ENCODE measurements around the gene C12orf56.
"Not testable (repeated sequence)": the region's sequence is repeated elsewhere in the genome, so short reads cannot be mapped to it uniquely, and the experiment has no call there.

C12orf56 gene

DNA sequence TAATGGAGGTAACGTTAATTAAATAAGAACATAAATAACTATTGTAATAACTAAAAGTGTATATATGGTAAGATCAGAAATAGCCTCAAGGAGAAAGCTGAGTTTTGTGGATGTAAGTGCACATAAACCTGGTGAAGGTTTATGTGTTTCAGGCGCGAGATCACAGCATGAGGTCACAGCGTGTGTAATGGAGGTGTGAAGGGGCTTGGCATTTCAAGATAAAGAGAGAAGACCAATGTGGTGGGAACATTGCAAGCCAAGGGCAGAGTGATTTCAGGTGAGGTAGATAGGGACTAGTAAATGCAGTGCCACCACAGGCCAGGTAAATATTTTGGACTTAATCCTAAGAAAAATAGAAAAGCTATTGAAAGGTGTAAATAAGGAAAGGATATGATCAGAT, 146.7 kb downstream of the C12orf56 start:
- Mint-ChIP-seq H3K4me3 (no peak overlapping the region), H3K27ac (no peak overlapping the region), H3K4me1 (no peaks in the 10 kb centered on the region), H3K9me3 (no peaks in the 10 kb centered on the region), H3K27me3 (no peaks in the 10 kb centered on the region)
- no peak for ATAC-seq
- no peak for DNase-seq

GRCh38 chr12:64240781-64241180, 149.8 kb downstream of the C12orf56 start:
- DNase-seq, result no peak
- no peak overlapping the region for H3K4me3 Mint-ChIP-seq
- no peaks in the 10 kb centered on the region for H3K9me3 Mint-ChIP-seq
- no peaks in the 10 kb centered on the region for H3K27me3 Mint-ChIP-seq
- no peaks in the 10 kb centered on the region for H3K4me1 Mint-ChIP-seq
- H3K27ac Mint-ChIP-seq, result no peak overlapping the region
- no peak for ATAC-seq

DNA sequence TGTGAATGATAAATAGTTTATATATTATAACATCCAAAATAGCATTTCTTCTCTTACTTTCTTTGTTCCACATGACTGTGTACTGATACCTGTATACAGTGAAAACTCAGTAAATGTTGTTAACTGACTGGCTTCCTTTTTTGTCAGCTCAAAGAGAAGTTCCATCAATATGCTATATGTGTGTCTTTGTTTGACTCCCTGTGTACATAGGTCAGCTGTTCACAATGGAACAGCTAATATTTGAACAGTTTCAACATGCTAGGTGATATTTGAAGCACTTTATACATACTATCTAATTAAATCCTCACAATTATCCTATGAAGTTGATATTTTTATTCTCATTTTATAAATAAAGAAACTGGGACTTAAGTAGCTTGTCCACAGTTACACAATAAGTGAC, 153.2 kb downstream of the C12orf56 start:
- no peaks in the 10 kb centered on the region for H3K4me1 Mint-ChIP-seq

GRCh38 chr12:64236549-64236948, 154.0 kb downstream of the C12orf56 start:
- Mint-ChIP-seq H3K9me3 (no peaks in the 10 kb centered on the region), H3K27ac (no peak overlapping the region), H3K4me3 (no peak overlapping the region), H3K4me1 (no peaks in the 10 kb centered on the region), H3K27me3 (no peaks in the 10 kb centered on the region)
- DNase-seq, result no peak
- no peak for ATAC-seq

More for the DNA sequence above, 153.2 kb downstream of the C12orf56 start:
- no peak overlapping the region for H3K27ac Mint-ChIP-seq
- no peaks in the 10 kb centered on the region for H3K27me3 Mint-ChIP-seq
- H3K4me3 Mint-ChIP-seq, result no peak overlapping the region
- H3K9me3 Mint-ChIP-seq, result no peaks in the 10 kb centered on the region
- no peak for DNase-seq
- no peak for ATAC-seq

GRCh38 chr12:64232196-64232595, 158.4 kb downstream of the C12orf56 start:
- DNase-seq (no peak), ATAC-seq (no peak)
- H3K4me1 Mint-ChIP-seq, result no peaks in the 10 kb centered on the region
- H3K9me3 Mint-ChIP-seq, result no peaks in the 10 kb centered on the region
- peaks cover 7% of the 10 kb centered on the region for H3K27me3 Mint-ChIP-seq
- no peak overlapping the region for H3K4me3 Mint-ChIP-seq
- H3K27ac Mint-ChIP-seq, result no peak overlapping the region

- Mint-ChIP-seq H3K4me3 (no peak overlapping the region), H3K27me3 (peaks cover 27% of the 10 kb centered on the region), H3K27ac (no peak overlapping the region), H3K4me1 (no peaks in the 10 kb centered on the region), H3K9me3 (no peaks in the 10 kb centered on the region)
- ATAC-seq, result no peak
- DNase-seq, result no peak
These were observed 160.8 kb downstream of the C12orf56 start for GRCh38 chr12:64229796-64230195.

- Mint-ChIP-seq H3K27me3 (peaks cover 27% of the 10 kb centered on the region), H3K4me1 (no peaks in the 10 kb centered on the region), H3K27ac (no peak overlapping the region)
These were observed 161.3 kb downstream of the C12orf56 start for GRCh38 chr12:64229240-64229639.

DNA sequence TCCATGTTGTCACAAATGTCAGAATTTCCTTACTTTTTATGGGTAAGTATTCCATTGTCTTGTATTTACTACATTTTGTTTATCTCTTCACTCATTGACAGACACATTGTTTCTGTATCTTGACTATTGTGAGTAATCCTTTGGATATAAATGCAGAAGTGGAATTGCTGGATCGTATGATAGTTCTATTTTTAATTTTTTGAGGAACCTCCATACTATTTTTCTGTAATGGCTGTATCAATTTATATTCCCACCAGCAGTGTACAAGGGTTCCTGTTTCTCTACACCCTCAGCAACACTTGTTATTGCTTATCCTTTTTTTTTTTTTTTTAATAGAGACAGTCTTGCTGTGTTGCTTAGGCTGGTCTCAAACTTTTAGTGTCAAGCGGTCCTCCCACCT, 164.9 kb downstream of the C12orf56 start:
- Mint-ChIP-seq H3K27ac (no peak overlapping the region), H3K9me3 (no peaks in the 10 kb centered on the region), H3K4me1 (peaks cover 11% of the 10 kb centered on the region), H3K27me3 (peaks cover 27% of the 10 kb centered on the region), H3K4me3 (no peak overlapping the region)
- DNase-seq (no peak), ATAC-seq (no peak)

More at GRCh38 chr12:64229240-64229639, 161.3 kb downstream of the C12orf56 start:
- no peak for DNase-seq
- no peak for ATAC-seq
- no peaks in the 10 kb centered on the region for H3K9me3 Mint-ChIP-seq
- H3K4me3 Mint-ChIP-seq, result no peak overlapping the region

DNA sequence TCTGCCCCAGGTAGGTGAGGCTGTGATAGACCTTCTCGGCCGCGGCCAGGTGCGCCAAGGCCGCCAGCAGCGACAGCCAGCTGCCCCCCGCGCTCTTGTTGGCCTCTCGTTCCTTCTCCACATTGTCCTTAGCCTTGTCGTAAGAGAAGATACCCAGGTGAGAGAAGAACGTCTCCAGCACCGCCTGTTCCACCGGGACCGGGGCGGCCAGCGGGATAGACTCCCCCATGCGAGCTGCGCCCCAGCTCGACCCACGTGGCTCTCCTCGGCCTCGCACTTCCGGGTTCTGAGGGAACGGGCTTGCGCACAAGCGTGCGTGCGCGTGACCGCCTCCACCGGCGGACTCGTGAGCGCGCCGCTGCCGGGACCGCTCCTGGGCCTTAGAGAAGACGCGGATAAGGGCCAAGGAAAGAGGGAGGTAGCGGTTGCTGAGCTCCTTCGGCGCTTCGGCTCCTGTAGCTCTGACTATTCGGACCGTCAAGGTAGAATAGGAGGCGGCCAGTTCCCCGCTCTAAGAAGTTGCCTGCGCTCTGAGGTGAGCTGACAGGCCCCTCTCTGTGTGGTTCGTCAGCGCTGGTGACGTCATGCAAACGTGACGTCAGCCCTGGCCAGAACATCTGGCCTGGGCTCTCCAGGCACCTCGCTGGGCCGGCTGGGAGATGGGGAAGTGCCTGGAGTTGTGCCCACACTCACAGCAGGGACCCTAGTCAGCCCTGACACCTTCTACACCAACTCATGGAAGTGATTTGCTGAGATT, 168.4 kb downstream of the C12orf56 start, which contains the start of gene KICS2:
Gene KICS2, minus strand, starts transcription at position 288 of the 757 bp plus-strand sequence. Its CDS starts 59 bp downstream, at position 229.
- peak within 1 kb of the TSS; percentile 98 to 100 for H3K27ac Mint-ChIP-seq
- peaks cover 19% of the 10 kb centered on the region for H3K27me3 Mint-ChIP-seq
- ATAC-seq (peak; percentile 97), DNase-seq (peak; percentile 88 to 92)
- peak within 1 kb of the TSS; percentile 93 to 94 for H3K4me3 Mint-ChIP-seq
- H3K4me1 Mint-ChIP-seq, result peaks cover 32% of the 10 kb centered on the region
- H3K9me3 Mint-ChIP-seq, result no peaks in the 10 kb centered on the region

GRCh38 chr12:64221651-64222008, 168.9 kb downstream of the C12orf56 start:
- Mint-ChIP-seq H3K4me1 (peaks cover 32% of the 10 kb centered on the region), H3K9me3 (no peaks in the 10 kb centered on the region), H3K27ac (peak overlapping the region; percentile 98 to 100), H3K27me3 (peaks cover 17% of the 10 kb centered on the region), H3K4me3 (peak overlapping the region; percentile 93 to 94)
- ATAC-seq (peak; percentile 44), DNase-seq (peak in 1 of 2 donors; percentile 38)

DNA sequence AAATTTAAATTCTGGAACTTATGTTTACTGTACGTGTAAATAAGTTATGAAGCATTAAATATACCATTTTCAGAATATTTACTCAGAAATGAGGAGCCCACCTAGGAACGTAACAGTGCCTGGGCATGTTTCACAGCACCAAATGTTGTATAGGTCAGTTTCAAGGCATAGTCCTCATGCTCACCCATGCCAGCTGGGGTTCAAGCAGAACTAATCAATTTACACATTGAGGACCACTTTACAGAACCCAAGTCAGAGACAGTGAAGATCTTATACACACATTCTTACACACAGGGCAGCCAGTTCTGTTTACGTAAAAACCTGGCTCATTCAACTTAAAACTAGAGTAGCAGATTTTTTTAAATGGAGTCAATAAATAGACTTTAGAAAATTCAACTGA, 170.5 kb downstream of the C12orf56 start:
- DNase-seq (no peak), ATAC-seq (no peak)
- Mint-ChIP-seq H3K27ac (no peak overlapping the region), H3K4me3 (peak overlapping the region in 1 of 2 donors; percentile 41), H3K4me1 (peaks cover 32% of the 10 kb centered on the region), H3K27me3 (peaks cover under 1% of the 10 kb centered on the region), H3K9me3 (no peaks in the 10 kb centered on the region)

DNA sequence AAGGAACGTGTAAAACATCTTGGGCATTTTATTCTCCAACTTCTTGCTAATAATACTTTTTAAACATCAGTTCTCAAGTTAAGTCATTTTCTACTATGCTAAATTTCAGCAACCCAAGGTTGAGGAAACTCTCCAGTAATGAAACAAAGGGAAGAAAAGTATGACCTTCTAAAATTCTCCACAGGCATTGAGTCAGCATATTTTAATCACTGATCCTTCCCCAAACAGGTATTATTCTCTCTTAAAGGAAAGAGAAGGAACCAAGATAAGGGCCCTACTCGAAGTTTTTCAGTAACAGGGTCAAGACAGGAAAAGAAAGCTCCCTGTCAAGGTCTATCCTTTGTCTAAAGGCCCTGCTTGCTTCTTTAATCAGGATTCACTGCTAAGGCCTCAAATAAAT, 171.4 kb downstream of the C12orf56 start:
- Mint-ChIP-seq H3K27me3 (no peaks in the 10 kb centered on the region), H3K4me3 (peak overlapping the region; percentile 33 to 48), H3K4me1 (peaks cover 32% of the 10 kb centered on the region), H3K9me3 (no peaks in the 10 kb centered on the region), H3K27ac (no peak overlapping the region)
- DNase-seq (no peak), ATAC-seq (no peak)

DNA sequence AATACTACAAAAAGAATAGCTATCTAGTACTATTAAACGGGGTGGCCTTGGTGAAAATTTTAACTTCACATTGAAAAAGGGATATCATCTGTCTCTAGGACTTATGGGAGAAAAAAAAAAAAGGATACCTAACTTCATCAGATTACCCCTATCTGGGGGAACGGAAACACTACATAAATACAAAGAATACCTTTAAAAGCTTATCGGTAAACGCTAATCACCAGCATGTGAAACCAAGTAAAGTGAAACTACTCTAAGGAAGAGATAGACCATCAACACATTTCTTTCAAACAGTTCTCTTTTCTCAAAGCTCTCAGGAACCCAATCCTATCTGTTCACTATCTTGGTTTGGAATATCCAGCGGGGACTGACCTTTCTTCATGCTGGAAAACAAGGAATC, 172.0 kb downstream of the C12orf56 start:
- H3K4me1 Mint-ChIP-seq, result peaks cover 32% of the 10 kb centered on the region
- no peaks in the 10 kb centered on the region for H3K9me3 Mint-ChIP-seq
- H3K27me3 Mint-ChIP-seq, result no peaks in the 10 kb centered on the region
- ATAC-seq (no peak), DNase-seq (no peak)
- peak overlapping the region in 1 of 2 donors; percentile 29 for H3K27ac Mint-ChIP-seq
- peak overlapping the region; percentile 52 to 60 for H3K4me3 Mint-ChIP-seq

- H3K27ac Mint-ChIP-seq, result peak overlapping the region in 1 of 2 donors; percentile 82
- H3K9me3 Mint-ChIP-seq, H3K4me3 Mint-ChIP-seq: not testable (repeated sequence)
These were observed 172.9 kb downstream of the C12orf56 start for GRCh38 chr12:64217643-64218042.

GRCh38 chr12:64216239-64216638, 174.3 kb downstream of the C12orf56 start:
- Mint-ChIP-seq H3K27ac (no peak overlapping the region), H3K27me3 (no peaks in the 10 kb centered on the region), H3K4me1 (peaks cover 26% of the 10 kb centered on the region), H3K4me3 (no peak overlapping the region), H3K9me3 (no peaks in the 10 kb centered on the region)
- DNase-seq (no peak), ATAC-seq (no peak)

More at GRCh38 chr12:64217643-64218042, 172.9 kb downstream of the C12orf56 start:
- peaks cover 31% of the 10 kb centered on the region for H3K4me1 Mint-ChIP-seq
- ATAC-seq, H3K27me3 Mint-ChIP-seq, DNase-seq: not testable (repeated sequence)
